Measurements from ENCODE around the gene PMEL. TPM values are rescaled to one million over a fixed set of nuclear protein-coding genes. Genes with fewer than 3 reads are reported as not detected.

The PMEL gene
- total and polyA plus RNA-seq, 9 of the 15 experiments (the other 6 are each of a cell fraction or from before 2014, with no cell fraction given), result 0.36 to 2.0 (median 0.98) TPM

DNA sequence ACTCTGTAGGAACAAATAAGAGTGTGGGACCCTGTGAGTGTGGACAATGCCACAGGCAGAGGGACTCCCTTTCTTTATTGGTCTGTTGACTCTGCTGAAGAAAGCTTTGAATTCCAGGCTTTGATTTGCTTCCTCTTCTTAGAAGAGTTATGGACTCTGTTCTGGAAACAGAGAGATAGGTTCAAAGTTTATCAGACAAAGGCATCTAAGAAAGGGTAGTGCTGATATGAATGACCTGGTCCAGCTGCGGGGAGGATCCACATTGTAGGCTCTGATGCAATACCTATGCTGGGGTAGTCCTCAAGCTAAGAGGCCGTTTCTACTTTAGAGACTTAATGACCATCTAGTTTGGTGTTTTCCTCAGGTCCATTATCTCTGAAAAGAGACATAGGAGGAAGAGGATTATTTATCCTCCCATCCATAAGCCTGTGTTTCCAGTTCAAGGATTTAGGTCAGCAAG is 44.3 kb upstream of the PMEL start (continued):
- TF ChIP-seq, protein P1, sequence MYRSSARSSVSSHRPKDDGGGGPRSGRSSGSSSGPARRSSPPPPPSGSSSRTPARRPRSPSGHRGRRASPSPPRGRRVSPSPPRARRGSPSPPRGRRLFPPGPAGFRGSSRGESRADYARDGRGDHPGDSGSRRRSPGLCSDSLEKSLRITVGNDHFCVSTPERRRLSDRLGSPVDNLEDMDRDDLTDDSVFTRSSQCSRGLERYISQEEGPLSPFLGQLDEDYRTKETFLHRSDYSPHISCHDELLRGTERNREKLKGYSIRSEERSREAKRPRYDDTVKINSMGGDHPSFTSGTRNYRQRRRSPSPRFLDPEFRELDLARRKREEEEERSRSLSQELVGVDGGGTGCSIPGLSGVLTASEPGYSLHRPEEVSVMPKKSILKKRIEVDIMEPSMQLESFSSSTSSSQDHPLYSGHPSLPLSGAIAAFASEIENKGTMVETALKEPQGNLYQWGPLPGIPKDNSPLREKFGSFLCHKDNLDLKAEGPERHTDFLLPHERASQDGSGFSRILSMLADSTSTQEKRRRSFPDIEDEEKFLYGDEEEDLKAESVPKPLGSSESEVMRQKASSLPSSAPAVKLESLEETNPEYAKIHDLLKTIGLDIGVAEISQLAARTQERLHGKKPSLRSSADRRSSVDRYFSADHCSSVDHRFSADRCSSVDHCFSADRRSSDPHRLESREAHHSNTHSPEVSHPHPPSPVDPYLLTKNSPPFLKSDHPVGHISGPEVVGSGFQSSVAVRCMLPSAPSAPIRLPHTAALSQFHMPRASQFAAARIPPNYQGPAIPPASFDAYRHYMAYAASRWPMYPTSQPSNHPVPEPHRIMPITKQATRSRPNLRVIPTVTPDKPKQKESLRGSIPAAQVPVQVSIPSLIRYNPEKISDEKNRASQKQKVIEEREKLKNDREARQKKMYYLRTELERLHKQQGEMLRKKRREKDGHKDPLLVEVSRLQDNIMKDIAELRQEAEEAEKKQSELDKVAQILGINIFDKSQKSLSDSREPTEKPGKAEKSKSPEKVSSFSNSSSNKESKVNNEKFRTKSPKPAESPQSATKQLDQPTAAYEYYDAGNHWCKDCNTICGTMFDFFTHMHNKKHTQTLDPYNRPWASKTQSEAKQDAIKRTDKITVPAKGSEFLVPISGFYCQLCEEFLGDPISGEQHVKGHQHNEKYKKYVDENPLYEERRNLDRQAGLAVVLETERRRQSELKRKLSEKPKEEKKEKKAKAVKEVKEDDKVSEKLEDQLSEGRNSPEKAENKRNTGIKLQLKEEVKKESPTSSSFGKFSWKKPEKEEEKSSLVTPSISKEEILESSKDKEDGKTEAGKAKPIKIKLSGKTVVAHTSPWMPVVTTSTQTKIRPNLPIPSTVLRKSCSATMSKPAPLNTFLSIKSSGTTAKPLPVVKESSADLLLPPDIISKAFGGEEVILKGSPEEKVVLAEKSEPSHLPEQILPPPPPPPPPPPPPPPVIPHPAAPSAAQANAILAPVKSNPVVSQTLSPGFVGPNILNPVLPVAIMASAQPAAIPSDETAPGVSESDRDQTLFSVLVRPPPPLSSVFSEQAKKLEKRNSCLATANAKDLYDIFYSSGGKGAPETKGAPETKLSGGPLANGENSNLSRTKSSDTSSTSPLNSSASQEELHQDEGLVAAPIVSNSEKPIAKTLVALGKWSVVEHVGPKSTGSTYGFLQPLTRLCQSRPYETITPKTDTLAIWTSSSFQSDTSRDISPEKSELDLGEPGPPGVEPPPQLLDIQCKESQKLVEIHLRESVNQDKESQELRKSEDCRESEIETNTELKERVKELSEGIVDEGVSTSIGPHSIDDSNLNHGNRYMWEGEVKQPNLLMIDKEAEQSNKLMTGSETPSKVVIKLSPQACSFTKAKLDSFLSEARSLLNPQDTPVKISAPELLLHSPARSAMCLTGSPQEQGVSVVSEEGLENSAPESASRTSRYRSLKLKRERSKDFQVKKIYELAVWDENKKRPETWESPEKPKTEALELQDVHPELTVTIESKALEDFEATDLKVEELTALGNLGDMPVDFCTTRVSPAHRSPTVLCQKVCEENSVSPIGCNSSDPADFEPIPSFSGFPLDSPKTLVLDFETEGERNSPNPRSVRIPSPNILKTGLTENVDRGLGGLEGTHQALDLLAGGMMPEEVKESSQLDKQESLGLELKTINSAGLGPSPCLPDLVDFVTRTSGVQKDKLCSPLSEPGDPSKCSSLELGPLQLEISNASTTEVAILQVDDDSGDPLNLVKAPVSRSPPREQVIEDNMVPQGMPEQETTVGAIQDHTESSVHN (IDR thresholded peaks at IDR 0.05; ENCODE audit: borderline replicate concordance in 1 of 2, low read depth in 1 of 2), result peak in 1 of 2 experiments; percentile 63; a peak in 2 of 4 replicates
- TF ChIP-seq HDAC2 (IDR thresholded peaks at IDR 0.05) (peak; percentile 92), GTF2F1 (IDR thresholded peaks at IDR 0.05; ENCODE audit: low read depth, low read length) (no peak), TCF3 (CRISPR knock-in tag; IDR thresholded peaks at IDR 0.05) (peak; percentile 58), ARID1B (IDR thresholded peaks at IDR 0.05) (peak; percentile 77), HMG20A (CRISPR knock-in tag; conservative IDR thresholded peaks at IDR 0.05) (peak; percentile 78; the same call in 1 of the 2 replicates), TRIM28 (IDR thresholded peaks at IDR 0.05) (no peak), ZNF561 (CRISPR knock-in tag; conservative IDR thresholded peaks at IDR 0.05) (0 out of 2 replicates have a peak, but pooled peaks have one; percentile 10), BRCA1 (IDR thresholded peaks at IDR 0.05) (no peak), BRCA1 (CRISPR knock-in tag; IDR thresholded peaks at IDR 0.05) (no peak), CBFA2T2 (conservative IDR thresholded peaks at IDR 0.05) (peak; percentile 54), MYC (IDR thresholded peaks at IDR 0.05; ENCODE audit: low read depth, low read length) (peak; percentile 91), MYC (CRISPR knock-in tag; IDR thresholded peaks at IDR 0.05; ENCODE audit: borderline replicate concordance, low read depth) (no peak), CXXC5 (CRISPR knock-in tag; IDR thresholded peaks at IDR 0.05) (peak; percentile 68), SMARCA4 (IDR thresholded peaks at IDR 0.05) (peak; percentile 63; the same call in 1 of the 2 replicates)
- TF ChIP-seq, protein P2, sequence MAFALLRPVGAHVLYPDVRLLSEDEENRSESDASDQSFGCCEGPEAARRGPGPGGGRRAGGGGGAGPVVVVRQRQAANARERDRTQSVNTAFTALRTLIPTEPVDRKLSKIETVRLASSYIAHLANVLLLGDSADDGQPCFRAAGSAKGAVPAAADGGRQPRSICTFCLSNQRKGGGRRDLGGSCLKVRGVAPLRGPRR (CRISPR knock-in tag; IDR thresholded peaks at IDR 0.05), result no peak
- TF ChIP-seq, protein P3, sequence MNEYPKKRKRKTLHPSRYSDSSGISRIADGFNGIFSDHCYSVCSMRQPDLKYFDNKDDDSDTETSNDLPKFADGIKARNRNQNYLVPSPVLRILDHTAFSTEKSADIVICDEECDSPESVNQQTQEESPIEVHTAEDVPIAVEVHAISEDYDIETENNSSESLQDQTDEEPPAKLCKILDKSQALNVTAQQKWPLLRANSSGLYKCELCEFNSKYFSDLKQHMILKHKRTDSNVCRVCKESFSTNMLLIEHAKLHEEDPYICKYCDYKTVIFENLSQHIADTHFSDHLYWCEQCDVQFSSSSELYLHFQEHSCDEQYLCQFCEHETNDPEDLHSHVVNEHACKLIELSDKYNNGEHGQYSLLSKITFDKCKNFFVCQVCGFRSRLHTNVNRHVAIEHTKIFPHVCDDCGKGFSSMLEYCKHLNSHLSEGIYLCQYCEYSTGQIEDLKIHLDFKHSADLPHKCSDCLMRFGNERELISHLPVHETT (CRISPR knock-in tag; conservative IDR thresholded peaks at IDR 0.05 in 1 of 2, IDR thresholded peaks at IDR 0.05 in 1 of 2), result peak in 1 of 2 experiments; percentile 66; a peak in 2 of 4 replicates
- TF ChIP-seq, protein P4, sequence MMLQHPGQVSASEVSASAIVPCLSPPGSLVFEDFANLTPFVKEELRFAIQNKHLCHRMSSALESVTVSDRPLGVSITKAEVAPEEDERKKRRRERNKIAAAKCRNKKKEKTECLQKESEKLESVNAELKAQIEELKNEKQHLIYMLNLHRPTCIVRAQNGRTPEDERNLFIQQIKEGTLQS (IDR thresholded peaks at IDR 0.05), result peak; percentile 93
- TF ChIP-seq, protein P4 (CRISPR knock-in tag; conservative IDR thresholded peaks at IDR 0.05), result no peak
